Hematopoietic multipotent progenitor cell treated with erythropoietin and hydrocortisone succinate and interleukin-3 and kit ligand, for 15 days (in vitro differentiated cells): ENCODE results near the gene ZC3H6.
"Not testable (repeated sequence)": the region's sequence is repeated elsewhere in the genome, so short reads cannot be mapped to it uniquely, and the experiment has no call there.

Experiments used
- DNase-seq: peaks from one replicate; pipeline ENCODE4 v3.0.0-alpha.2; 2015; ENCODE audit warnings: low spot score

The ZC3H6 gene

GRCh38 chr2:112277596-112278220 lies 2.3 kb downstream of the ZC3H6 start:
- DNase-seq = no peak

- not testable (repeated sequence) for DNase-seq
Observed at GRCh38 chr2:112282066-112282465, 6.7 kb downstream of the ZC3H6 start.

- DNase-seq = not testable (repeated sequence)
Observed at GRCh38 chr2:112283535-112283934, 8.1 kb downstream of the ZC3H6 start.

- DNase-seq = no peak
Observed at GRCh38 chr2:112290088-112290487, 14.7 kb downstream of the ZC3H6 start.

- DNase-seq = no peak
Observed at GRCh38 chr2:112290648-112291047, 15.3 kb downstream of the ZC3H6 start.

- no peak for DNase-seq
Observed at GRCh38 chr2:112293636-112294401, 18.4 kb downstream of the ZC3H6 start.

- DNase-seq = no peak
Observed at GRCh38 chr2:112295407-112296078, 20.1 kb downstream of the ZC3H6 start.

- no peak for DNase-seq
Observed at GRCh38 chr2:112296407-112296806, 21.0 kb downstream of the ZC3H6 start.

GRCh38 chr2:112301171-112301584 lies 25.8 kb downstream of the ZC3H6 start:
- no peak for DNase-seq

- DNase-seq = no peak
Observed at GRCh38 chr2:112301973-112302372, 26.6 kb downstream of the ZC3H6 start.

GRCh38 chr2:112304298-112304941 lies 29.0 kb downstream of the ZC3H6 start:
- DNase-seq = no peak

GRCh38 chr2:112305132-112305531 lies 29.7 kb downstream of the ZC3H6 start:
- DNase-seq = no peak

GRCh38 chr2:112310906-112311305 lies 35.5 kb downstream of the ZC3H6 start:
- no peak for DNase-seq

GRCh38 chr2:112311932-112312331 lies 36.5 kb downstream of the ZC3H6 start:
- no peak for DNase-seq

- no peak for DNase-seq
Observed at GRCh38 chr2:112312821-112313220, 37.4 kb downstream of the ZC3H6 start.

GRCh38 chr2:112314856-112315255 lies 39.5 kb downstream of the ZC3H6 start:
- no peak for DNase-seq

GRCh38 chr2:112317303-112318158 lies 42.1 kb downstream of the ZC3H6 start:
- no peak for DNase-seq

GRCh38 chr2:112318515-112318914 lies 43.1 kb downstream of the ZC3H6 start:
- no peak for DNase-seq

- no peak for DNase-seq
Observed at GRCh38 chr2:112321375-112322320, 46.3 kb downstream of the ZC3H6 start.

- no peak for DNase-seq
Observed at GRCh38 chr2:112322919-112323318, 47.5 kb downstream of the ZC3H6 start.
